Activated naive CD8-positive, alpha-beta T cell (primary cell): ENCODE measurements around the gene LIN7A.

ENCODE experiments used
- H3K27ac Mint-ChIP-seq: one replicate; pipeline ENCODE4 v1.8.0; 2021; ENCODE audit warnings: mixed read lengths
- H3K27me3 Mint-ChIP-seq: one replicate; pipeline ENCODE4 v1.8.0; 2021; ENCODE audit warnings: mixed read lengths
- H3K36me3 Mint-ChIP-seq: one replicate; pipeline ENCODE4 v1.8.0; 2021; ENCODE audit warnings: mixed read lengths
- H3K4me1 Mint-ChIP-seq: one replicate; pipeline ENCODE4 v1.8.0; 2021; ENCODE audit warnings: low read depth, mixed read lengths
- H3K4me3 Mint-ChIP-seq: one replicate; pipeline ENCODE4 v1.8.0; 2021; ENCODE audit warnings: mild to moderate bottlenecking, mixed read lengths
- H3K9me3 Mint-ChIP-seq: one replicate; pipeline ENCODE4 v1.8.0; 2021; ENCODE audit warnings: low read depth, mixed read lengths

LIN7A gene

DNA sequence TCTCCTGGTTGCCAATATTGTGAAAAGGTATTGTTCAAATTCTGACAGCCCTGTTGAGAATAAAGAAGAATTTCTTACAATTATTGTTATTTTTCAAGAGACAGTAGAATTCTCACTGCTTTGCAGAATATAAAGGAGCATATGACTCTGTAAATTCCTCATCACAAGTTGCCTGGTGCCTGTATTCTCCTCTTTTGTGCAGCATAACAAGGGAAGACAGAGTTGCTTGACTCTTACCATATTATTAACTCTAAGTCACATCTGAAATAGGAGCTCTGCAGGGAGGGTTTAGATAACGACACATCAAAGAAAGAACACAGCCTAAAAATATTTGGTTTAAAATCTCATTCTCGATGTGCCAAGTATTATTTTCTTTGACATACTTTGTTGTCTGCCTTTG is 189.9 kb downstream of the LIN7A start:
- Mint-ChIP-seq H3K9me3 (peaks cover 14% of the 10 kb centered on the region), H3K27me3 (no peaks in the 10 kb centered on the region), H3K4me1 (no peaks in the 10 kb centered on the region), H3K27ac (no peak overlapping the region), H3K36me3 (no peaks in the 10 kb centered on the region), H3K4me3 (no peak overlapping the region)

DNA sequence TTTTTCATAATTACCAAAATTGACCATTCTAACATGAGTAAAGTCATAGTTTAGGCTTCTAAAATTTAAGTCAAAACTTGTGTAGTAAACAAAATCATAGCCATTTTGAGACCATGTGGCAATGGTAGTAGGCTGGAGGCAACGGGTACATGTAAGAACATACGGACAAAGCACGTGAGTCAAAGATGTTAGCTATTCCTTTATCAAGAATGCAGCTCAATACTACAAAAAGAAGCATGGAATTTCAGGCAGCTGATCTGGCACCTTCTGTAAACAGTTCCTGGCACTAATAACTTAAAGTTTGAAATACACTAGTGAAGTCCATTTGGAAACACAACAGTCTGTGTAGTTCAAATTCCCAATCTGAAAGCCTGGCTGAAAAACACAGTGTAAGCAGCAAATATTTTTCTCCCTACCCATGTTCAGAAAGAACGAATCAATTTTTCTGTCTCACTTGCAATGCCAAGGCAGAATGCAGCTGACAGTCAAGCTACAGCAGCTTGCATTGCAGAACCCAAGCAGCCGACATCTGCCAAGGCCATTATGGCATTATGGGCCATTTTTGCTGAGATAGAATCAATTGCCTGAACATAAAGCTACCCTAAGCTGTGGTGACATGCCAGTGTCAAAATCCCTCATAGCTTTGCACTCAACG is 191.8 kb downstream of the LIN7A start:
- no peak overlapping the region for H3K27ac Mint-ChIP-seq
- H3K9me3 Mint-ChIP-seq: peaks cover 19% of the 10 kb centered on the region
- H3K4me1 Mint-ChIP-seq: no peaks in the 10 kb centered on the region
- no peaks in the 10 kb centered on the region for H3K36me3 Mint-ChIP-seq
- H3K4me3 Mint-ChIP-seq: no peak overlapping the region
- no peaks in the 10 kb centered on the region for H3K27me3 Mint-ChIP-seq
